Thymus (tissue), 11 donors: ENCODE data around the gene ABCD1. TPM values are rescaled to one million over a fixed set of nuclear protein-coding genes. Genes with fewer than 3 reads are reported as not detected.
A peak's percentile ranks its signal among the peaks of the same experiment; 100 is the strongest.
"Not testable (repeated sequence)": the region's sequence is repeated elsewhere in the genome, so short reads cannot be mapped to it uniquely, and the experiment has no call there.

Experiments
- DNase-seq, 9 donors: peaks; one replicate each; pipeline ENCODE4 v3.0.0-alpha.2; 2013; ENCODE audit warnings: low spot score in 9 of 9, low read depth in 6 of 9, missing footprints in 1 of 9
- H3K27ac ChIP-seq, 2 donors: one replicate each; pipeline ENCODE4 v1.5.1; 2013; ENCODE audit warnings: control low read depth in 1 of 2, low read depth in 1 of 2, low read length in 1 of 2, mild to moderate bottlenecking in 1 of 2, moderate library complexity in 1 of 2
- H3K27me3 ChIP-seq, 2 donors: one replicate each; pipeline ENCODE4 v1.5.1; 2013; ENCODE audit warnings: low read length in 1 of 2; ENCODE audit not compliant: control insufficient read depth in 2 of 2, insufficient read depth in 1 of 2
- H3K36me3 ChIP-seq, 2 donors: one replicate each; pipeline ENCODE4 v1.5.1; 2013; ENCODE audit warnings: low read length in 1 of 2, mild to moderate bottlenecking in 1 of 2, moderate library complexity in 1 of 2; ENCODE audit not compliant: control insufficient read depth in 2 of 2, insufficient read depth in 2 of 2
- H3K4me1 ChIP-seq, 2 donors: one replicate each; pipeline ENCODE4 v1.5.1; 2013; ENCODE audit warnings: low read length in 2 of 2; ENCODE audit not compliant: control insufficient read depth in 2 of 2, insufficient read depth in 2 of 2
- H3K4me3 ChIP-seq, 2 donors: one replicate each; pipeline ENCODE4 v1.5.1; 2013; ENCODE audit warnings: low read length in 2 of 2, control low read depth in 1 of 2, mild to moderate bottlenecking in 1 of 2
- H3K9me3 ChIP-seq, 2 donors: one replicate each; pipeline ENCODE4 v1.5.1; 2013; ENCODE audit warnings: low read length in 1 of 2, mild to moderate bottlenecking in 1 of 2; ENCODE audit not compliant: control insufficient read depth in 2 of 2, insufficient read depth in 1 of 2
- WGBS: extraction: QIAGEN DNeasy Blood & Tissue Kit; methylation state at CpG from one replicate; pipeline ENCODE4 v1.1.7; 2013; 5-methylcytosine and 5-hydroxymethylcytosine counted together
- polyA plus RNA-seq: library from polyadenylated mRNA; stranded (reverse); fragments of 200-250 nt; gene quantifications from one replicate; pipeline ENCODE4 v1.2.3, GENCODE V29; 2013
- total RNA-seq: library from RNA; stranded (reverse); fragments of 120-200 nt; gene quantifications from one replicate; pipeline ENCODE4 v1.2.4, GENCODE V29; 2013
- donor health status: healthy.

ABCD1 gene
- total and polyA plus RNA-seq, 2 donors, result 4.7 to 6.8 TPM

DNA sequence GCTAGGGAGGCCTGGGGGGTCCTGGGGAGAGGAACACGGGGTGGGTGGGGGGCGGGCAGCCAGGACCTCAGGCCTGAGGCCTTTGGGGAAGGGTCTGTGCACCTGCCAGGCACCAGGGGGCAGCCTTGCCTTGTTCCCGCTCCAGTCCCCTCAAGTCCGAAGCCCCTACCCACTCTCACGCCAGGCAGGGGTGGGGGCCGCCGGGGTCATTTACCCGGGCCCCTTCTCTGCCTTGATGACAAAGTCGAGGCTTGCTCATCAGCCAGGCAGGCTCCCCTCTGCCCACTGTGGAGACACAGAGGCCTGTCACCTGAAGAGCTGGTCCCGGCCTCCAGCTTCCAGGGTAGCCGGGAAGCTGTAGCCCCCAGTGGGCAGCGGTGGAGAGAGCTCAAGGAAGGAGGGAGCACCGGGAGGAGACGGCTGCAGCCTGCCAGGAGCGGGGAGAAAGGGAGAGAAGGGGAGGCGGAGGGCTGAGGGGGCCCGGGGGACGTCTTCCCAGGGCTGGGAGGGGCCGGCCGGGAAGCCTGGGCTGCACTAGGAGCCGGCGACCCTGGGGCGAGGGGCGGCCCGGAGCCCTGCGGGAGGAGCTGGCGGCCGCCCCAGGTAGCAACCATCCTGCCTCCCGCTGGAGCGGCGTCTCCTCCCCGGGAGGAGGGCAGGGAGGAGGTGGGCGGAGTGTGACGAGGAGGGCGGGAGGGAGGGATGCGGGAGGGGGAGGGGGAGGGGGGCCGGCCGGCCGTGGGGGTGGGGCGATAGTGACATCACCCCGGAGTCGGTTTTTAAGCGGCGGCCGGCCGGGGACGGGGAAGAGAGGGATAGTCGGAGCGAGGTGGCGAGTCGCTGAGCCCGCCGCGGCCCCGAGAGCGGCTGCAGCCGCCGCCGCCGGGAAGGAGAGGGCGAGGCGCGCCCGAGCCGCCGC is 37.3 kb upstream of the ABCD1 start, which contains the start of gene SLC6A8:
Gene SLC6A8, plus strand, starts transcription at position 806 of the 919 bp plus-strand sequence. CDS start 649 bp downstream, outside the sequence.
- no peak within 1 kb of the TSS for H3K27ac ChIP-seq

DNA sequence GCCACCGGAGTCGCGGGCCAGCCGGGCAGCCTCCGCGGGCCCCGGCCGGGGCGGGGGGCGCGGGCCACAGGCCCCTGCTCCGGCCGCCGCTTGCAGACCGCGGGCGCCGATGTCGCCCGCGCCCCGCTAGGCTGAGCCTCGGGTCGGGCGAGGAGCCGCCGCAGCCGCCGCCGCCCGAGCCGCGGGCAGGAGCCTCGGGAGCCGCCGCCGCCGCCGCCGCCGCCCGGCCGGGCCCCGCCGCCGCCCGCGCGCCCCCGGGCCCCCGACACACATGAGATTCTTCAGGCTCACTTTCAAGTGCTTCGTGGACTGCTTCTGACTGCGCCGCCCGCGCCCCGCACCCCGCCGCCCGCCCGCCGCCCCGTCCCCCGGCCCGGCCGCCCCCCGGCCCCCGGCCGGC is 36.6 kb upstream of the ABCD1 start:
- H3K27ac ChIP-seq, result no peak overlapping the region
- no peaks in the 10 kb centered on the region for H3K36me3 ChIP-seq
- peaks cover 0 to 6% of the 10 kb centered on the region in 2 donors for H3K9me3 ChIP-seq
- WGBS, result 1% methylated on average over 33 of the region's 69 CpGs
- no peak for DNase-seq
- H3K4me3 ChIP-seq, result peak overlapping the region in 1 of 2 donors; percentile 51
- peaks cover 0 to 2% of the 10 kb centered on the region in 2 donors for H3K4me1 ChIP-seq
- peaks cover 19 to 70% of the 10 kb centered on the region in 2 donors for H3K27me3 ChIP-seq

More for the DNA sequence above, 37.3 kb upstream of the ABCD1 start, which contains the start of gene SLC6A8:
- peaks cover 0 to 6% of the 10 kb centered on the region in 2 donors for H3K9me3 ChIP-seq
- DNase-seq, result peak in 3 of 9 donors; percentile 16 to 28 (median 25)
- 3% methylated on average over 48 of the region's 66 CpGs for WGBS
- no peaks in the 10 kb centered on the region for H3K36me3 ChIP-seq
- peaks cover 0 to 2% of the 10 kb centered on the region in 2 donors for H3K4me1 ChIP-seq
- H3K27me3 ChIP-seq, result peaks cover 19 to 67% of the 10 kb centered on the region in 2 donors
- peak within 1 kb of the TSS in 1 of 2 donors; percentile 51 for H3K4me3 ChIP-seq

DNA sequence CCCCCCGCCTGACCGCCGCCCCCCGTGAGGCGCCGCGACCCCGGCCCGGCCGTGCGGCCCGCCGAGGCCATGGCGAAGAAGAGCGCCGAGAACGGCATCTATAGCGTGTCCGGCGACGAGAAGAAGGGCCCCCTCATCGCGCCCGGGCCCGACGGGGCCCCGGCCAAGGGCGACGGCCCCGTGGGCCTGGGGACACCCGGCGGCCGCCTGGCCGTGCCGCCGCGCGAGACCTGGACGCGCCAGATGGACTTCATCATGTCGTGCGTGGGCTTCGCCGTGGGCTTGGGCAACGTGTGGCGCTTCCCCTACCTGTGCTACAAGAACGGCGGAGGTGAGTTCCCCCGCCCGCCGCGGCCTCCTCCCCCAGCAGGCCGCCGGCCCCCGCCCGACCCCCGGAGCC is 36.1 kb upstream of the ABCD1 start:
- DNase-seq, result no peak
- H3K4me1 ChIP-seq, result peaks cover 0 to 2% of the 10 kb centered on the region in 2 donors
- H3K36me3 ChIP-seq, result no peaks in the 10 kb centered on the region
- H3K27me3 ChIP-seq, result peaks cover 19 to 68% of the 10 kb centered on the region in 2 donors
- H3K9me3 ChIP-seq, result peaks cover 0 to 6% of the 10 kb centered on the region in 2 donors
- no peak overlapping the region for H3K27ac ChIP-seq
- WGBS, result 3% methylated on average over 47 of the region's 57 CpGs
- H3K4me3 ChIP-seq, result peak overlapping the region in 1 of 2 donors; percentile 51

DNA sequence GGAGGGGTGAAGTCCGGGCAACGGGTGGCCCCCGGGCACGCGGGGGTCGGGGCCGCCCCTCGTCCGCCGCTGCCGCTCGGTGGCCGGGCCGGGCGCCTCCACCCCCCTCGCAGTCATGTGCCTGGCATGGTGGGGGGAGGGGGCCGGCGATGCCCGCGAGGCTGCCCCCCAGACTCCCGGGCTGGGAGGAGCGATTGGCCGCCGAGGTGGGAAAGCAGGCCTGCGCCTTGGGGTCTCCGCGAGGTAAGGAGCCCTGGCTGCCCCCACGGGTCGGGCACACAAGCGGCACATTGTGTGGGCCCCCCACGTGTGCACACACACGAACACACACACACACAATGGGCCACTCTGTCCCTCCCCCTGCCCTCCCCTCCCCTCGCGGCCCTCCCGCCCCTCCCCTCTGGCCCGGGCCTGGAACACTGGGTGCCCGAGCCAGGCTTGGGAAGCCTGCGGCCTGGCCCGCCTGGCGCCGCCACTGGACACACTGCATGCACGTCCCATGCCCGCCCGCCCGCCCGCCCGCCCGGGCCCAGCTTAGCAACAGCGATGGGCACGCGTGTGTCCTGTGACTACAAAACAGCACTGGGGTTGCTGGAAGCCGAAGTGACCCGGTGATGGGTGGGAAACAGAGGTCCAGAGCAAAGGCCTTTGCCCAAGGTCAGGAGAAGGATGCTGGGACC is 35.6 kb upstream of the ABCD1 start:
- 35% methylated on average over 51 of the region's 53 CpGs for WGBS
- H3K27ac ChIP-seq, result no peak overlapping the region
- peaks cover 19 to 62% of the 10 kb centered on the region in 2 donors for H3K27me3 ChIP-seq
- H3K9me3 ChIP-seq, result peaks cover 0 to 6% of the 10 kb centered on the region in 2 donors
- no peaks in the 10 kb centered on the region for H3K36me3 ChIP-seq
- H3K4me1 ChIP-seq, result peaks cover 0 to 2% of the 10 kb centered on the region in 2 donors
- H3K4me3 ChIP-seq, result no peak overlapping the region
- DNase-seq, result no peak

DNA sequence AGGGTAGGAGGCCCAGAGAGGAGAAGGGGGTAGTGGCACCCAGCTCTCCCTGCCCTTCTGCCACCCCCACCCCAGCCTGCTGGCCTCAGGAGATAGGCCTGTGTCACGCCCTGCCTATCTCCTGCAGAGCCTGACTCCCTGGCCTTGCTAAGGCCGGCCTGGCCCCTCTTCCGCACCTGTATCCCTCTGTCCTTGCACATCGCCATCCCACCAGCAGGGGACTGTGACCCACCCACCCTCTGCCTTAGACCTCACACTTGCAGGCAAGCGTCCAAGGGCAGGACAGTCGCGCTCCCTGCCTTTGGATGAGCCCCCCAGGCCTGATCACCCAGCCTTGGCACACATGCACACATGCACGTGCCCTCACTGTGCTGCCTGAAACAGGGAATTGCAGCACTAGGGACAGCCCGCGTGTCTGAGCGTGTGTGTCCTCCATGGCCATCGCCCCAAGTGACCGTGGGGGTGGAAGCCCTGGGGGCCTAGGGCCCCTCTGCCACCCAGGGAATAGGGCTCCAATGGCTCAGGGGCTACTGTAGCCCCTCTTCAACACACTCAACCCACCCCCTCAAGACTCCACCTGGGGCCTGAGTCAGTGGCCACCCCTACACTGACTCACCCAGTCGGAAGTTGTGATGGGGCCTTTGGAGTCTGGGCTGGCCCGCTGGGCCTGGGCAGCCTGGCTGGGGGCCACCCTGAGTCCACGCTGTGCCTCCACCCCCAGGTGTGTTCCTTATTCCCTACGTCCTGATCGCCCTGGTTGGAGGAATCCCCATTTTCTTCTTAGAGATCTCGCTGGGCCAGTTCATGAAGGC is 34.8 kb upstream of the ABCD1 start:
- H3K27me3 ChIP-seq, result peaks cover 14 to 54% of the 10 kb centered on the region in 2 donors
- WGBS, result 95% methylated on average over 19 of the region's 19 CpGs
- DNase-seq, result no peak
- H3K4me1 ChIP-seq, result peaks cover 0 to 2% of the 10 kb centered on the region in 2 donors
- no peak overlapping the region for H3K4me3 ChIP-seq
- peaks cover 0 to 3% of the 10 kb centered on the region in 2 donors for H3K9me3 ChIP-seq
- H3K27ac ChIP-seq, result no peak overlapping the region
- peaks cover 0 to 3% of the 10 kb centered on the region in 2 donors for H3K36me3 ChIP-seq

DNA sequence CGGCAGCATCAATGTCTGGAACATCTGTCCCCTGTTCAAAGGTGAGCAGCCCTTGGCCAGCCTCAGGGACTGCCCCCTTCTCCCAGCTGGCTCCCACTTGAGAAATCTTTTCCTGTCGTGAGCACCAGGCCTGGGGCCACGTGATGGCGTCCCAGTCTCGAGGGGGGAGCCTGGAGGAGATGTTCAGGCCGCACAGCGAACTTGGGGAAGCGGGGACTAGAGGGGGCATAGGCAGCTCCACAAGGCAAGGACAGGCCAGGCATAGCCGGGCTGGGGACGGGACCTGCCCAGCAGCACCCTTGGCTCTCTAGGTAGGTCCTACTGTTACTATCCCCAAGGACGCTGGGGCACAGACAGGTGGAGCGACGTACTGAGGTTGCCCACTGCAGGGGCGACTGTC is 34.2 kb upstream of the ABCD1 start:
- Histone ChIP-seq H3K4me1 (peaks cover 0 to 2% of the 10 kb centered on the region in 2 donors), H3K27me3 (peaks cover 11 to 48% of the 10 kb centered on the region in 2 donors), H3K36me3 (peaks cover 0 to 4% of the 10 kb centered on the region in 2 donors), H3K9me3 (peaks cover 0 to 3% of the 10 kb centered on the region in 2 donors), H3K4me3 (no peak overlapping the region), H3K27ac (no peak overlapping the region)
- no peak for DNase-seq
- 88% methylated on average over 14 of the region's 14 CpGs for WGBS

DNA sequence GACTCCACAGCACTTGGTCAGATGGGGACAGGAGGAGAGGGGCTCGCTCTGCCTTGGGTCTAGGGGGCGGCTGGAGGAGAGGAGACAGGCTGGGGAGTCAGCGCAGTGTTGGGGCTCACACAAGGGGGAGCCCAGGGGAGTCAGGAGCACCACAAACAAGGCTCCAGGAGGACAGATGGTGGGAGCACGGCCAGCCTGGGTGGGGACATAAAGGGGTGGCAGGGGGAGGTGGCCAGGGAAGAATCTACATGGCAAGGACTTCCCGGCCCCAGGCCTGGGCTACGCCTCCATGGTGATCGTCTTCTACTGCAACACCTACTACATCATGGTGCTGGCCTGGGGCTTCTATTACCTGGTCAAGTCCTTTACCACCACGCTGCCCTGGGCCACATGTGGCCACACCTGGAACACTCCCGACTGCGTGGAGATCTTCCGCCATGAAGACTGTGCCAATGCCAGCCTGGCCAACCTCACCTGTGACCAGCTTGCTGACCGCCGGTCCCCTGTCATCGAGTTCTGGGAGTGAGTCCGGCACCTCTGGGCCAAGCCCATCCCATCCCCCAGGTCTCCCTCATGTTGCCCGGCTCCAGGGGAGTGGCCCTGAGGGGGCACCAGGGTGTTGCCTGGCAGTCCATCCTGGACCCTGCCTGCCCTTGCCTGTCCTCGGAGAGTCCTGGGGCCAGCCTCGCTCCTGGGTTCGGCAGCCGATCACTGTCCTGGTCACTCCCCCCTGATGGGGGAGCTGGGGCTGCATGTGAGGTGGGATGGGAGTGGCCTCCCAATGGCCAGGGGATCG is 33.4 kb upstream of the ABCD1 start:
- not testable (repeated sequence) for H3K4me3 ChIP-seq, H3K27ac ChIP-seq, DNase-seq, H3K4me1 ChIP-seq, H3K9me3 ChIP-seq, H3K36me3 ChIP-seq
- 92% methylated on average over 21 of the region's 21 CpGs for WGBS
- peaks cover 11 to 41% of the 10 kb centered on the region in 2 donors for H3K27me3 ChIP-seq

DNA sequence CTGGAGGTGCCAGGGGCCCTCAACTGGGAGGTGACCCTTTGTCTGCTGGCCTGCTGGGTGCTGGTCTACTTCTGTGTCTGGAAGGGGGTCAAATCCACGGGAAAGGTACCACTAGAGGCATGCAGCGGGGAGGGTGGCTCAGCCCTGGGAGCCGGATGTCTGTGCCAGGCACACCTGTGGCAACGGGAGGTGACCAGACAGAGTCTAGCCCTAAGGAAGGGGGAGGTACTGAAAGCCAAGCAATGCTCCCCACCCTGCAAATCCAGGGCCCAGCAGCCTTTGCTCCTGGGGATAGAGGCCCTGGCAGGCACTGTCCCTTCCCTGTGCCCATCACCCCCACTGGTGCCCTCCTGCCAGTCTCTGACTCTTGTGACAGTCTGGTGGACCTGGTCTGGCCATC is 32.7 kb upstream of the ABCD1 start:
- peaks cover 0 to 4% of the 10 kb centered on the region in 2 donors for H3K36me3 ChIP-seq
- H3K4me3 ChIP-seq, result no peak overlapping the region
- no peak for DNase-seq
- peaks cover 0 to 3% of the 10 kb centered on the region in 2 donors for H3K9me3 ChIP-seq
- WGBS, result 86% methylated on average over 4 of the region's 4 CpGs
- H3K27me3 ChIP-seq, result peaks cover 6 to 33% of the 10 kb centered on the region in 2 donors
- no peak overlapping the region for H3K27ac ChIP-seq
- peaks cover 0 to 2% of the 10 kb centered on the region in 2 donors for H3K4me1 ChIP-seq
